BLaER1 treated with 17β-estradiol and CSF1 and Interleukin-3, amounts not matched to agents 10 nM and 100 nM (cell line): ENCODE results near the gene PIAS4.

Experiments
- H3K27ac ChIP-seq, 11 experiments: shearing (Covaris generic); formaldehyde crosslinking; 2 replicates each; pipeline ENCODE4 v1.8.1; 2022
- H3K27me3 ChIP-seq, 11 experiments: shearing (Covaris generic); formaldehyde crosslinking; 2 replicates each; pipeline ENCODE4 v1.8.1; 2022
- H3K36me3 ChIP-seq, 11 experiments: shearing (Covaris generic); formaldehyde crosslinking; 2 replicates each; pipeline ENCODE4 v1.8.1; 2022
- H3K4me1 ChIP-seq, 10 experiments: shearing (Covaris generic); formaldehyde crosslinking; 2 replicates each; pipeline ENCODE4 v1.8.1; 2022
- H3K4me2 ChIP-seq, 11 experiments: shearing (Covaris generic); formaldehyde crosslinking; 2 replicates each; pipeline ENCODE4 v1.8.1; 2022
- H3K4me3 ChIP-seq, 10 experiments: shearing (Covaris generic); formaldehyde crosslinking; 2 replicates each; pipeline ENCODE4 v1.8.1; 2022
- H3K9ac ChIP-seq, 11 experiments: shearing (Covaris generic); formaldehyde crosslinking; 2 replicates each; pipeline ENCODE4 v1.8.1; 2022
- H3K9me3 ChIP-seq, 11 experiments: shearing (Covaris generic); formaldehyde crosslinking; replicated peaks in 1 of 11; 2 replicates each; pipeline ENCODE4 v1.8.1; 2022
- H4K20me1 ChIP-seq, 11 experiments: shearing (Covaris generic); formaldehyde crosslinking; 2 replicates each; pipeline ENCODE4 v1.8.1; 2022
- Cebpa-rat ChIP-seq, 11 experiments: shearing (Covaris generic); IDR thresholded peaks; 2 replicates each; pipeline ENCODE4 v1.8.1; 2022

PIAS4 gene

DNA sequence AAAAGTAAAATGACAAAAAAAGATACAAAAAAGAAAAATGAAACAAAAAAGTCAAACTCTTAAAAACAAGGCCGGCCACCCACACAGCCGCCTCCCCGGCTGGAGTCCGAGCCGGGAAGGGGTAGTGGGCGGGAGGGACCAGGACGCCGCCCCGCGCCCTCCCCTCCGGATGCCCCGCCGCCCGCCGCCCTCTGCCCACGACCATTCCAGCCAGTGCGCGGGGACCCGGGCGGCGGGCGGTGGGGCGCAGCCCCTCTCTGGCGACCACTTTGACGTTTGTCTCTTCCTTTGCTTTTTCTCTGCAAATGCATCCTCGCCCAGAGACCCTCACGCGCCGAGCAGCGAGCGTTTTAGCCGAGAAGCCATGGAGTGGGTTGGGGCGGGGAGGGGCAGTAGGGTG is 30.5 kb downstream of the PIAS4 start:
- Histone ChIP-seq H3K27me3 (no peaks in the 10 kb centered on the region), H4K20me1 (peaks cover 42 to 92% (median 79%) of the 10 kb centered on the region in 11 experiments), H3K9me3 (peaks cover 0 to 18% (median 15%) of the 10 kb centered on the region in 11 experiments; a peak in 14 of 22 replicates), H3K4me3 (no peak overlapping the region), H3K36me3 (peaks cover 68 to 82% (median 74%) of the 10 kb centered on the region in 11 experiments), H3K4me2 (no peak overlapping the region), H3K9ac (no peak overlapping the region), H3K27ac (no peak overlapping the region), H3K4me1 (no peaks in the 10 kb centered on the region; a peak in 1 of 20 replicates)
- TF ChIP-seq Cebpa-rat (IDR thresholded peaks at IDR 0.05), result no peak

GRCh38 chr19:4038661-4039423 is 31.3 kb downstream of the PIAS4 start:
- Histone ChIP-seq H4K20me1 (peaks cover 43 to 90% (median 72%) of the 10 kb centered on the region in 11 experiments), H3K27ac (no peak overlapping the region), H3K27me3 (no peaks in the 10 kb centered on the region), H3K36me3 (peaks cover 61 to 74% (median 66%) of the 10 kb centered on the region in 11 experiments), H3K9ac (0 out of 22 replicates have a peak overlapping the region, but pooled peaks of 1 of the 11 experiments have one; percentile 14), H3K4me3 (no peak overlapping the region), H3K4me2 (no peak overlapping the region), H3K9me3 (peaks cover 0 to 18% (median 15%) of the 10 kb centered on the region in 11 experiments; a peak in 14 of 22 replicates), H3K4me1 (no peaks in the 10 kb centered on the region; a peak in 1 of 20 replicates)
- no peak for TF ChIP-seq Cebpa-rat (IDR thresholded peaks at IDR 0.05)

- Histone ChIP-seq H3K4me2 (no peak overlapping the region), H3K27ac (peak overlapping the region in 4 of 11 experiments; percentile 2 to 22 (median 10); a peak in 3 of 22 replicates), H3K27me3 (no peaks in the 10 kb centered on the region), H4K20me1 (peaks cover 72 to 96% (median 87%) of the 10 kb centered on the region in 11 experiments), H3K9me3 (no peaks in the 10 kb centered on the region), H3K4me3 (no peak overlapping the region), H3K4me1 (no peaks in the 10 kb centered on the region; a peak in 1 of 20 replicates), H3K9ac (peak overlapping the region in 1 of 11 experiments; percentile 5; a peak in 1 of 22 replicates), H3K36me3 (peaks cover 42 to 69% (median 56%) of the 10 kb centered on the region in 11 experiments)
- no peak for TF ChIP-seq Cebpa-rat (IDR thresholded peaks at IDR 0.05)
These were observed 34.7 kb downstream of the PIAS4 start for GRCh38 chr19:4042064-4042730.

- peaks cover 37 to 67% (median 55%) of the 10 kb centered on the region in 11 experiments for H3K36me3 ChIP-seq
- peak overlapping the region in 4 of 11 experiments; percentile 2 to 22 (median 10); a peak in 3 of 22 replicates for H3K27ac ChIP-seq
These were observed 35.2 kb downstream of the PIAS4 start for GRCh38 chr19:4042731-4043082.

GRCh38 chr19:4043401-4043800 is 35.9 kb downstream of the PIAS4 start:
- Histone ChIP-seq H3K27ac (no peak overlapping the region), H3K36me3 (peaks cover 38 to 70% (median 60%) of the 10 kb centered on the region in 11 experiments), H4K20me1 (peaks cover 83 to 98% (median 93%) of the 10 kb centered on the region in 11 experiments), H3K9me3 (no peaks in the 10 kb centered on the region), H3K4me3 (no peak overlapping the region), H3K27me3 (no peaks in the 10 kb centered on the region), H3K4me1 (no peaks in the 10 kb centered on the region; a peak in 1 of 20 replicates), H3K4me2 (no peak overlapping the region), H3K9ac (no peak overlapping the region)
- TF ChIP-seq Cebpa-rat (IDR thresholded peaks at IDR 0.05), result no peak

More at GRCh38 chr19:4042731-4043082, 35.2 kb downstream of the PIAS4 start:
- H3K4me1 ChIP-seq, result no peaks in the 10 kb centered on the region; a peak in 1 of 20 replicates
- H3K4me2 ChIP-seq, result no peak overlapping the region
- TF ChIP-seq Cebpa-rat (IDR thresholded peaks at IDR 0.05), result no peak
- H3K9ac ChIP-seq, result peak overlapping the region in 1 of 11 experiments; percentile 5; a peak in 2 of 22 replicates
- H3K27me3 ChIP-seq, result no peaks in the 10 kb centered on the region
- no peak overlapping the region for H3K4me3 ChIP-seq
- no peaks in the 10 kb centered on the region for H3K9me3 ChIP-seq
- peaks cover 76 to 96% (median 87%) of the 10 kb centered on the region in 11 experiments for H4K20me1 ChIP-seq

DNA sequence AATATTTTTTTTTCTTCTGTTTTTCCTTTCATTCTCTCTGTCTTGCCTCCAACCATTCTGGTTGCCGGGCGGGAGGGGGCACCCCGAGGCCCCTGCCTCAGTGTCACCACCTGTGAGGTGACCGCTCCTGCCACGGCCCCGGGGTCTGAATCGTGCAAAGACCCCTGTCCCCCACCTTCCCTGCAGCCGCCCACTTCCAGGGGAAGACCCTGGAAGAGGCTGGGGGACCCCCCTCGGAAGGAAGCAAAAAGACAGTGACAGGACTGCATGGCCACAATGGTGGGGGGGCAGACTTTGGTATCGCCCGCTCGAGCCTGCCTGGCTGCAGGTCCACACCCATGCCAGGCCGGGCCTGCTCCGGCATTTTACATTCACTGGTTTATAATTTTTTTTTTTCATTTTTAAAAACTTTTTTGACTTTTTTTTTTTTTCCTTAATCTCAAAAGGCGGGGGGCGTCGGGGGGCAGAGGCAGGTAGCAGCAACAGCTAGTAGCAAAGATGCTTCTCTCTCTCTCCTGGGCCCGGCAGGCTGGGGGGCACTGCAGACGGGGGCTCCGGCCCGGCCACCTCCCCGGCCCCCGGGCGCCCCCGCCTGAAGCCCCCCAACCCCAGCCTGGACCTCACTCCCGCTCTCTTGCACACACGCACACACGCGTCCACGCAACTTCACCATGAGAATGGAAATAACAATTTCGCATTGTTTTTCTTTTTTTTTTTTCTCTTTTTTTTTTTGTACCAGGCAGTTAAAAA is 36.6 kb downstream of the PIAS4 start:
- Histone ChIP-seq H3K36me3 (peaks cover 39 to 68% (median 62%) of the 10 kb centered on the region in 11 experiments), H4K20me1 (peaks cover 83 to 98% (median 93%) of the 10 kb centered on the region in 11 experiments), H3K4me3 (no peak overlapping the region), H3K27me3 (no peaks in the 10 kb centered on the region), H3K4me2 (no peak overlapping the region), H3K4me1 (no peaks in the 10 kb centered on the region; a peak in 1 of 20 replicates), H3K9me3 (no peaks in the 10 kb centered on the region), H3K27ac (no peak overlapping the region), H3K9ac (no peak overlapping the region)
- TF ChIP-seq Cebpa-rat (IDR thresholded peaks at IDR 0.05), result no peak

GRCh38 chr19:4044990-4045465 is 37.5 kb downstream of the PIAS4 start:
- H3K4me2 ChIP-seq, result no peak overlapping the region
- H3K27ac ChIP-seq, result no peak overlapping the region
- H3K9me3 ChIP-seq, result no peaks in the 10 kb centered on the region
- no peak overlapping the region for H3K9ac ChIP-seq
- TF ChIP-seq Cebpa-rat (IDR thresholded peaks at IDR 0.05), result no peak
- peaks cover 83 to 98% (median 93%) of the 10 kb centered on the region in 11 experiments for H4K20me1 ChIP-seq
- no peak overlapping the region for H3K4me3 ChIP-seq
- no peaks in the 10 kb centered on the region; a peak in 1 of 20 replicates for H3K4me1 ChIP-seq
- no peaks in the 10 kb centered on the region for H3K27me3 ChIP-seq
- peaks cover 47 to 77% (median 70%) of the 10 kb centered on the region in 11 experiments for H3K36me3 ChIP-seq

GRCh38 chr19:4045597-4046361 is 38.2 kb downstream of the PIAS4 start:
- H3K9me3 ChIP-seq, result no peaks in the 10 kb centered on the region
- TF ChIP-seq Cebpa-rat (IDR thresholded peaks at IDR 0.05), result no peak
- no peaks in the 10 kb centered on the region for H3K27me3 ChIP-seq
- H3K9ac ChIP-seq, result no peak overlapping the region
- H3K4me3 ChIP-seq, result no peak overlapping the region
- no peak overlapping the region for H3K27ac ChIP-seq
- H3K36me3 ChIP-seq, result peaks cover 53 to 83% (median 73%) of the 10 kb centered on the region in 11 experiments
- H4K20me1 ChIP-seq, result peaks cover 83 to 98% (median 93%) of the 10 kb centered on the region in 11 experiments
- peaks cover 0 to 6% (median 0%) of the 10 kb centered on the region in 10 experiments; a peak in 2 of 20 replicates for H3K4me1 ChIP-seq
- no peak overlapping the region for H3K4me2 ChIP-seq
